PC-9 (cell line): ENCODE data around the gene ISCA2.

Source experiments
- EZH2 ChIP-seq: fragments of 200-600 bp; sonication (generic); IDR thresholded peaks from 2 replicates; pipeline ENCODE4 v1.8.0; 2017; ENCODE audit warnings: antibody characterized with exemption, low read depth
- TF ChIP-seq, protein P1 (sequence below): fragments of 200-600 bp; sonication (generic); conservative IDR thresholded peaks from 2 replicates; pipeline ENCODE4 v1.6.1; 2017; ENCODE audit warnings: mixed run types, antibody characterized with exemption, mild to moderate bottlenecking, moderate library complexity

- no peak for TF ChIP-seq EZH2
- TF ChIP-seq, protein P1, sequence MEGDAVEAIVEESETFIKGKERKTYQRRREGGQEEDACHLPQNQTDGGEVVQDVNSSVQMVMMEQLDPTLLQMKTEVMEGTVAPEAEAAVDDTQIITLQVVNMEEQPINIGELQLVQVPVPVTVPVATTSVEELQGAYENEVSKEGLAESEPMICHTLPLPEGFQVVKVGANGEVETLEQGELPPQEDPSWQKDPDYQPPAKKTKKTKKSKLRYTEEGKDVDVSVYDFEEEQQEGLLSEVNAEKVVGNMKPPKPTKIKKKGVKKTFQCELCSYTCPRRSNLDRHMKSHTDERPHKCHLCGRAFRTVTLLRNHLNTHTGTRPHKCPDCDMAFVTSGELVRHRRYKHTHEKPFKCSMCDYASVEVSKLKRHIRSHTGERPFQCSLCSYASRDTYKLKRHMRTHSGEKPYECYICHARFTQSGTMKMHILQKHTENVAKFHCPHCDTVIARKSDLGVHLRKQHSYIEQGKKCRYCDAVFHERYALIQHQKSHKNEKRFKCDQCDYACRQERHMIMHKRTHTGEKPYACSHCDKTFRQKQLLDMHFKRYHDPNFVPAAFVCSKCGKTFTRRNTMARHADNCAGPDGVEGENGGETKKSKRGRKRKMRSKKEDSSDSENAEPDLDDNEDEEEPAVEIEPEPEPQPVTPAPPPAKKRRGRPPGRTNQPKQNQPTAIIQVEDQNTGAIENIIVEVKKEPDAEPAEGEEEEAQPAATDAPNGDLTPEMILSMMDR = no peak
Measured at GRCh38 chr14:74510959-74511409, 17.4 kb downstream of the ISCA2 start.
